ENCODE data around the gene LRMDA.

DNA sequence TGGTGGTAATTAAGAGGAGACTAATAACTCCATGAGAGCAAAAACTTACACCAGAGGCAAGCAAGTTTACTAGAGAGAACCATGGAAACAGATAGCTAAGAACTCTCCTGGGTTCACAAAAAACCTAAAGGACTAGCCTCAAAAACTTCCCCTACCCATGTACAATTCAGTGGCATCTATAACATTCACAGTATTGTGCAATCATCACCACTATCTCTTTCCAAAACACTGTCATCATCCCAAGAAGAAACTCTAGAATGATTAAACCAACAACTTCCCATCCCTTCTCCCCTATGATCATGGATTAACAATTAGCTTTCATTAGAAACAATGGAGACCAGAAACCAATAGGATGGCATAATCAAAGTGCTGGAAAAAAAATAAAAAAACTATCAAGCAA is 1038.3 kb downstream of the LRMDA start:
- TF ChIP-seq, protein P1, sequence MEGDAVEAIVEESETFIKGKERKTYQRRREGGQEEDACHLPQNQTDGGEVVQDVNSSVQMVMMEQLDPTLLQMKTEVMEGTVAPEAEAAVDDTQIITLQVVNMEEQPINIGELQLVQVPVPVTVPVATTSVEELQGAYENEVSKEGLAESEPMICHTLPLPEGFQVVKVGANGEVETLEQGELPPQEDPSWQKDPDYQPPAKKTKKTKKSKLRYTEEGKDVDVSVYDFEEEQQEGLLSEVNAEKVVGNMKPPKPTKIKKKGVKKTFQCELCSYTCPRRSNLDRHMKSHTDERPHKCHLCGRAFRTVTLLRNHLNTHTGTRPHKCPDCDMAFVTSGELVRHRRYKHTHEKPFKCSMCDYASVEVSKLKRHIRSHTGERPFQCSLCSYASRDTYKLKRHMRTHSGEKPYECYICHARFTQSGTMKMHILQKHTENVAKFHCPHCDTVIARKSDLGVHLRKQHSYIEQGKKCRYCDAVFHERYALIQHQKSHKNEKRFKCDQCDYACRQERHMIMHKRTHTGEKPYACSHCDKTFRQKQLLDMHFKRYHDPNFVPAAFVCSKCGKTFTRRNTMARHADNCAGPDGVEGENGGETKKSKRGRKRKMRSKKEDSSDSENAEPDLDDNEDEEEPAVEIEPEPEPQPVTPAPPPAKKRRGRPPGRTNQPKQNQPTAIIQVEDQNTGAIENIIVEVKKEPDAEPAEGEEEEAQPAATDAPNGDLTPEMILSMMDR (IDR thresholded peaks at IDR 0.05; ENCODE audit: low read depth, low read length): no peak
- no peak for TF ChIP-seq EZH2phosphoT487 (IDR thresholded peaks at IDR 0.05; ENCODE audit: low read depth)

Measured in OCI-LY3 (cell line).